Measurements from ENCODE around the gene FAM90A26.
"Not testable (repeated sequence)": the region's sequence is repeated elsewhere in the genome, so short reads cannot be mapped to it uniquely, and the experiment has no call there.

The FAM90A26 gene

GRCh38 chr4:9160046-9160445 lies 10.2 kb upstream of the FAM90A26 start:
- FAIRE-seq, result not testable (repeated sequence)

GRCh38 chr4:9165990-9166389 lies 4.2 kb upstream of the FAM90A26 start:
- not testable (repeated sequence) for FAIRE-seq

- FAIRE-seq, result not testable (repeated sequence)
Observed at GRCh38 chr4:9210357-9210756, 40.1 kb downstream of the FAM90A26 start, which contains the start of gene USP17L10. Gene USP17L10, plus strand, starts transcription at chr4:9210657. Its CDS starts 0 bp downstream, at chr4:9210657.

DNA sequence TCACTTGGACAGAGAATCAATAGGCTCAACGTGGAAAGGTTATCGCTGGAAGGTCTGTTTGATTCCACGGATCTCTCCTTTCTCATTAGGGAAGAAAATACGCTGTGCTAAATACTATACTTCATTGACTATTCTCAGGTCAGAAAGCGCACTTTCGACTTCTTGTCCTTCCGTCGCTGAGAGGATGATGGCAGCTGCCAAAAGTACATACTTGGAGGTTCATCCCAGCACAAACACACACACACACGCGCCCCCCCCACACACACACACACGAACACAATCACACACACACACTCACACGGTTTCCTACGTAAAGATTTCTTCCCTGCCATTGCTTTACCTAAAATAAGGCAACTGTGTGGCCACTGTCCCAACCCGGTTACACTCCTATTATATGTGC lies 44.5 kb downstream of the FAM90A26 start:
- FAIRE-seq, result not testable (repeated sequence)

GRCh38 chr4:9215105-9215504 lies 44.9 kb downstream of the FAM90A26 start, which contains the start of gene USP17L11:
Gene USP17L11, plus strand, starts transcription at chr4:9215405. Its CDS starts 0 bp downstream, at chr4:9215405.
- not testable (repeated sequence) for FAIRE-seq

GRCh38 chr4:9219852-9220251 lies 49.6 kb downstream of the FAM90A26 start, which contains the start of gene USP17L12:
Gene USP17L12, plus strand, starts transcription at chr4:9220152. Its CDS starts 0 bp downstream, at chr4:9220152.
- not testable (repeated sequence) for FAIRE-seq

DNA sequence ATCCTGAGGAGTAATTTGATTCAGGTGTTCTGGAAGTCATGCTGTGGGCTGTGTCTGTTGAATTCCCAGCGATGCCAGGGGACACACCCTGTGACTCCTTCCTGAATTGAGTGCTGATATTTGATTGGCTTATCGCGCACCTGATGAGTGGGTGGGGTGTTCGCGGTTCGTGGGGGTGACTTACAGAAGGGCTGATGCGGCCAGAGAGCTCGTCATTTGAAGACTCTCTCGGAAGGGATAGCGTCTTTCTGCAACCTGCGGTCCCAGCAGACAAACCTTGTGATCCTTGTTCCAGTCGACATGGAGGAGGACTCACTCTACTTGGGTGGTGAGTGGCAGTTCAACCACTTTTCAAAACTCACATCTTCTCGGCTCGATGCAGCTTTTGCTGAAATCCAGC lies 54.4 kb downstream of the FAM90A26 start, which contains the start of gene USP17L13:
USP17L13 (plus strand) TSS at position 301 of the 400 bp plus-strand sequence; CDS start at position 301, 0 bp downstream.
- FAIRE-seq, result not testable (repeated sequence)
